ENCODE measurements around the gene TSHR. TPM values are rescaled to one million over a fixed set of nuclear protein-coding genes. Genes with fewer than 3 reads are reported as not detected.

TSHR gene
- total RNA-seq, 1 experiment from 2014 or later = not detected

DNA sequence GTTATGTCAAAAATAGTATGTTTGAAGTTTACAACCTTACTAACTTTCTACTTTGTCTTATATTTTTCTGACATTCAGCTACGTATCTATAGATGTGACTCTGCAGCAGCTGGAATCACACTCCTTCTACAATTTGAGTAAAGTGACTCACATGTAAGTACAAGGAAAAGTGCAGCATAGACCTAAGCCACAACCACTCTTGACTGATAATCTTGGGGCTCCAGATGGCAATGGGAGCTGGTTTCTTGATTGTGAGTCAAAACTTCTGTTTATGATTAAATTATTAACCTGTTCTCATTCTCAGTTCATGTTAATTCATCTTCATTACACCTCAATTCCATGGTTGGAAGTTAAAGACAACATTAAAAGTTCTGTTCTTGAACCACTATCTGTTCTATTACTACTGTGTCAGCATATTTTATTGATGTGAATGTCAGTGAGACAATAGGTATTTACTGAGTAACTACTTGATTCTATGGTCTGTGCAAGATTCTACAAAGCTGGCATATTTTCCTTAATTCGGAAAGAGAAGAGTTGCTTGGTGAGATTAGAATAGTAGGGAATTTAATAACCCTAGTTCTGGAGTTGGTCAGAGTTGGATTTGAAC lies 112.9 kb downstream of the TSHR start:
- ChIA-PET RAD21 (ENCODE audit: low non-redundant PET in 1 of 2, low total read pairs in 2 of 2, uncharacterized antibody in 2 of 2, unreplicated experiment in 2 of 2) (no interaction called here), CTCF (no interaction called here), POLR2A (no interaction called here)
- no TSS peak for BruUV-seq (replicated peaks)
- Histone ChIP-seq H3K27ac (ENCODE audit: low read depth, low read length) (no peak overlapping the region), H4K20me1 (ENCODE audit: insufficient read depth) (no peaks in the 10 kb centered on the region), H3K4me2 (ENCODE audit: low read length) (no peak overlapping the region), H3K27me3 (ENCODE audit: insufficient read depth, low read length) (no peaks in the 10 kb centered on the region), H2AFZ (ENCODE audit: low read depth, low read length, poor library complexity, severe bottlenecking) (no peak overlapping the region), H3K4me3 (replicated peaks in 1 of 2; ENCODE audit: low read depth in 1 of 2, low read length in 2 of 2) (no peak overlapping the region), H3K79me2 (ENCODE audit: insufficient read depth, low read length) (no peaks in the 10 kb centered on the region), H3K9me3 (ENCODE audit: control insufficient read depth in 1 of 2, insufficient read depth in 1 of 2, low read depth in 1 of 2, low read length in 2 of 2) (peaks cover 0 to 3% of the 10 kb centered on the region in 2 experiments; a peak in 1 of 4 replicates), H3K4me1 (ENCODE audit: control insufficient read depth in 1 of 2, insufficient read depth in 2 of 2, low read length in 2 of 2) (no peaks in the 10 kb centered on the region), H3K9me2 (ENCODE audit: insufficient read depth) (no peaks in the 10 kb centered on the region), H3K36me3 (ENCODE audit: control insufficient read depth in 1 of 2, insufficient read depth in 2 of 2, low read length in 2 of 2) (no peaks in the 10 kb centered on the region), H3K9ac (ENCODE audit: low read length) (no peak overlapping the region)
- intact Hi-C loops (cut with micrococcal nuclease) = no loop called here
- no peak for ATAC-seq
- TF ChIP-seq POLR2A (IDR thresholded peaks at IDR 0.05; ENCODE audit: borderline replicate concordance, extremely low read depth, insufficient read depth, insufficient read length) (no peak), ELF1 (IDR thresholded peaks at IDR 0.05; ENCODE audit: borderline replicate concordance, low read depth) (no peak), EZH2 (IDR thresholded peaks at IDR 0.05) (no peak), ZNF274 (IDR thresholded peaks at IDR 0.05; ENCODE audit: low read depth, low read length) (no peak), POLR2AphosphoS5 (IDR thresholded peaks at IDR 0.05; ENCODE audit: low read depth, low read length) (no peak), EZH2phosphoT487 (IDR thresholded peaks at IDR 0.05; ENCODE audit: borderline replicate concordance) (no peak), CEBPB (IDR thresholded peaks at IDR 0.05; ENCODE audit: low read depth) (no peak), EGR1 (IDR thresholded peaks at IDR 0.05; ENCODE audit: low read depth) (no peak), FOSL1 (IDR thresholded peaks at IDR 0.05; ENCODE audit: low read depth) (no peak)
- TF ChIP-seq, protein P1, sequence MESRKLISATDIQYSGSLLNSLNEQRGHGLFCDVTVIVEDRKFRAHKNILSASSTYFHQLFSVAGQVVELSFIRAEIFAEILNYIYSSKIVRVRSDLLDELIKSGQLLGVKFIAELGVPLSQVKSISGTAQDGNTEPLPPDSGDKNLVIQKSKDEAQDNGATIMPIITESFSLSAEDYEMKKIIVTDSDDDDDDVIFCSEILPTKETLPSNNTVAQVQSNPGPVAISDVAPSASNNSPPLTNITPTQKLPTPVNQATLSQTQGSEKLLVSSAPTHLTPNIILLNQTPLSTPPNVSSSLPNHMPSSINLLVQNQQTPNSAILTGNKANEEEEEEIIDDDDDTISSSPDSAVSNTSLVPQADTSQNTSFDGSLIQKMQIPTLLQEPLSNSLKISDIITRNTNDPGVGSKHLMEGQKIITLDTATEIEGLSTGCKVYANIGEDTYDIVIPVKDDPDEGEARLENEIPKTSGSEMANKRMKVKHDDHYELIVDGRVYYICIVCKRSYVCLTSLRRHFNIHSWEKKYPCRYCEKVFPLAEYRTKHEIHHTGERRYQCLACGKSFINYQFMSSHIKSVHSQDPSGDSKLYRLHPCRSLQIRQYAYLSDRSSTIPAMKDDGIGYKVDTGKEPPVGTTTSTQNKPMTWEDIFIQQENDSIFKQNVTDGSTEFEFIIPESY (IDR thresholded peaks at IDR 0.05; ENCODE audit: extremely low read depth, insufficient replicate concordance, low read length) = no peak
- TF ChIP-seq, protein P2, sequence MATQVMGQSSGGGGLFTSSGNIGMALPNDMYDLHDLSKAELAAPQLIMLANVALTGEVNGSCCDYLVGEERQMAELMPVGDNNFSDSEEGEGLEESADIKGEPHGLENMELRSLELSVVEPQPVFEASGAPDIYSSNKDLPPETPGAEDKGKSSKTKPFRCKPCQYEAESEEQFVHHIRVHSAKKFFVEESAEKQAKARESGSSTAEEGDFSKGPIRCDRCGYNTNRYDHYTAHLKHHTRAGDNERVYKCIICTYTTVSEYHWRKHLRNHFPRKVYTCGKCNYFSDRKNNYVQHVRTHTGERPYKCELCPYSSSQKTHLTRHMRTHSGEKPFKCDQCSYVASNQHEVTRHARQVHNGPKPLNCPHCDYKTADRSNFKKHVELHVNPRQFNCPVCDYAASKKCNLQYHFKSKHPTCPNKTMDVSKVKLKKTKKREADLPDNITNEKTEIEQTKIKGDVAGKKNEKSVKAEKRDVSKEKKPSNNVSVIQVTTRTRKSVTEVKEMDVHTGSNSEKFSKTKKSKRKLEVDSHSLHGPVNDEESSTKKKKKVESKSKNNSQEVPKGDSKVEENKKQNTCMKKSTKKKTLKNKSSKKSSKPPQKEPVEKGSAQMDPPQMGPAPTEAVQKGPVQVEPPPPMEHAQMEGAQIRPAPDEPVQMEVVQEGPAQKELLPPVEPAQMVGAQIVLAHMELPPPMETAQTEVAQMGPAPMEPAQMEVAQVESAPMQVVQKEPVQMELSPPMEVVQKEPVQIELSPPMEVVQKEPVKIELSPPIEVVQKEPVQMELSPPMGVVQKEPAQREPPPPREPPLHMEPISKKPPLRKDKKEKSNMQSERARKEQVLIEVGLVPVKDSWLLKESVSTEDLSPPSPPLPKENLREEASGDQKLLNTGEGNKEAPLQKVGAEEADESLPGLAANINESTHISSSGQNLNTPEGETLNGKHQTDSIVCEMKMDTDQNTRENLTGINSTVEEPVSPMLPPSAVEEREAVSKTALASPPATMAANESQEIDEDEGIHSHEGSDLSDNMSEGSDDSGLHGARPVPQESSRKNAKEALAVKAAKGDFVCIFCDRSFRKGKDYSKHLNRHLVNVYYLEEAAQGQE (IDR thresholded peaks at IDR 0.05; ENCODE audit: low read depth) = no peak
- TF ChIP-seq, protein P3, sequence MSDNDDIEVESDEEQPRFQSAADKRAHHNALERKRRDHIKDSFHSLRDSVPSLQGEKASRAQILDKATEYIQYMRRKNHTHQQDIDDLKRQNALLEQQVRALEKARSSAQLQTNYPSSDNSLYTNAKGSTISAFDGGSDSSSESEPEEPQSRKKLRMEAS (IDR thresholded peaks at IDR 0.05) = no peak
- no peak for DNase-seq (ENCODE audit: low read depth, low spot score)

All from HCT116 (cell line).